HepG2 (cell line): ENCODE measurements around the gene FLACC1. TPM values are rescaled to one million over a fixed set of nuclear protein-coding genes. Genes with fewer than 3 reads are reported as not detected.

Source experiments
- AHDC1 ChIP-seq: sonication (generic); formaldehyde crosslinking; IDR thresholded peaks from 2 replicates; pipeline ENCODE4 v1.5.1; 2020; ENCODE audit warnings: mild to moderate bottlenecking, missing genetic modification reagents, borderline replicate concordance
- GATAD1 ChIP-seq: IDR thresholded peaks from 2 replicates; pipeline ENCODE4 v1.6.1; 2016; ENCODE audit warnings: missing genetic modification reagents, missing compliant biosample characterization
- MXI1 ChIP-seq: IDR thresholded peaks from 3 replicates; pipeline ENCODE4 v1.6.1; 2012; ENCODE audit warnings: low read depth, low read length, inconsistent platforms, borderline replicate concordance
- MYNN ChIP-seq: sonication (generic); formaldehyde crosslinking; IDR thresholded peaks from 2 replicates; pipeline ENCODE4 v1.4.0; 2020; ENCODE audit warnings: mild to moderate bottlenecking, low read depth, missing genetic modification reagents
- RARA ChIP-seq: IDR thresholded peaks from 2 replicates; pipeline ENCODE4 v1.6.1; 2016; ENCODE audit warnings: missing genetic modification reagents, missing compliant biosample characterization
- RNF2 ChIP-seq: fragments of 450-650 bp; conservative IDR thresholded peaks from 2 replicates; pipeline ENCODE4 v1.6.1; 2016; ENCODE audit warnings: low read depth
- THAP9 ChIP-seq: sonication (generic); formaldehyde crosslinking; IDR thresholded peaks from 2 replicates; pipeline ENCODE4; 2020; ENCODE audit warnings: missing genetic modification reagents, mild to moderate bottlenecking, borderline replicate concordance
- YEATS2 ChIP-seq: sonication (generic); formaldehyde crosslinking; IDR thresholded peaks from 2 replicates; pipeline ENCODE4 v1.4.0; 2020; ENCODE audit warnings: missing genetic modification reagents, borderline replicate concordance
- ZBTB3 ChIP-seq: sonication (generic); formaldehyde crosslinking; IDR thresholded peaks from 2 replicates; pipeline ENCODE4 v1.4.0; 2020; ENCODE audit warnings: low read depth, mild to moderate bottlenecking, moderate library complexity, missing genetic modification reagents, borderline replicate concordance
- ZFP91 ChIP-seq: sonication (generic); formaldehyde crosslinking; IDR thresholded peaks from 2 replicates; pipeline ENCODE4 v1.9.0; 2022; ENCODE audit warnings: missing genetic modification reagents, mild to moderate bottlenecking, borderline replicate concordance
- ZMYM3 ChIP-seq: sonication (generic); formaldehyde crosslinking; IDR thresholded peaks from 2 replicates; pipeline ENCODE4 v1.5.1; 2020; ENCODE audit warnings: mild to moderate bottlenecking, missing genetic modification reagents
- ZNF281 ChIP-seq: sonication (generic); formaldehyde crosslinking; IDR thresholded peaks from 2 replicates; pipeline ENCODE4 v1.4.0; 2020; ENCODE audit warnings: missing genetic modification reagents, borderline replicate concordance
- ZNF501 ChIP-seq: sonication (generic); formaldehyde crosslinking; IDR thresholded peaks from 2 replicates; pipeline ENCODE4 v1.5.1; 2020; ENCODE audit warnings: mild to moderate bottlenecking, moderate library complexity, missing genetic modification reagents
- ZNF772 ChIP-seq: sonication (generic); formaldehyde crosslinking; IDR thresholded peaks from 2 replicates; pipeline ENCODE4 v1.5.0; 2020; ENCODE audit warnings: mild to moderate bottlenecking, missing genetic modification reagents
- ZSCAN21 ChIP-seq: sonication (generic); formaldehyde crosslinking; IDR thresholded peaks from 2 replicates; pipeline ENCODE4 v1.8.0; 2022; ENCODE audit warnings: mild to moderate bottlenecking, missing genetic modification reagents, moderate library complexity, borderline replicate concordance
- polyA plus RNA-seq, 8 experiments: library from polyadenylated mRNA; depleted of rRNA in 3 of 8; stranded (reverse) in 7 of 8; unstranded in 1 of 8; fragments of >200 nt; fragmentation: Illumina TruSeq in 4 of 8; extraction: Trizol in 4 of 8; gene quantifications; 2 replicates each; pipeline versions ENCODE4 v1.2.1 to v1.2.3, GENCODE V29; 2011 to 2016; ENCODE audit warnings: low read depth in 4 of 8, missing spikeins in 1 of 8, mixed read lengths in 1 of 8; ENCODE audit not compliant: insufficient read depth in 1 of 8
- total RNA-seq, 5 experiments: library from RNA; depleted of rRNA; stranded (reverse); fragments of >200 nt; fragmentation: Illumina TruSeq; extraction: Trizol; gene quantifications; 2 replicates each; pipeline ENCODE4 v1.2.3, GENCODE V29; 2016; ENCODE audit warnings: low read depth in 1 of 5

The FLACC1 gene
- total and polyA plus RNA-seq, 2 of the 13 experiments (the other 11 are each of a cell fraction or from before 2014, with no cell fraction given) = 0.35 to 0.59 TPM

- TF ChIP-seq THAP9 (CRISPR knock-in tag) (peak; percentile 56; the same call in 1 of the 2 replicates), YEATS2 (CRISPR knock-in tag) (peak; percentile 43; the same call in 1 of the 2 replicates), ZBTB3 (no peak), RNF2 (peak; percentile 58; the same call in 1 of the 2 replicates), RARA (peak; percentile 7; the same call in 1 of the 2 replicates), ZMYM3 (0 out of 2 replicates have a peak, but pooled peaks have one; percentile 41), MXI1 (peak; percentile 42; the same call in 1 of the 3 replicates), AHDC1 (CRISPR knock-in tag) (peak; percentile 37; the same call in 1 of the 2 replicates), ZNF501 (CRISPR knock-in tag) (peak; percentile 70), GATAD1 (no peak), MYNN (CRISPR knock-in tag) (0 out of 2 replicates have a peak, but pooled peaks have one; percentile 51), ZFP91 (CRISPR knock-in tag) (peak; percentile 98), ZSCAN21 (0 out of 2 replicates have a peak, but pooled peaks have one; percentile 38), ZNF281 (CRISPR knock-in tag) (peak; percentile 68), ZNF772 (CRISPR knock-in tag) (peak; percentile 76)
Observed at GRCh38 chr2:201257956-201258665, 99.0 kb downstream of the FLACC1 start (continued).
